Measurements from ENCODE around the gene RIN1. TPM values are rescaled to one million over a fixed set of nuclear protein-coding genes. Genes with fewer than 3 reads are reported as not detected.

Gene RIN1
- total RNA-seq, 2 experiments from 2014 or later, result 1.2 to 1.6 TPM

DNA sequence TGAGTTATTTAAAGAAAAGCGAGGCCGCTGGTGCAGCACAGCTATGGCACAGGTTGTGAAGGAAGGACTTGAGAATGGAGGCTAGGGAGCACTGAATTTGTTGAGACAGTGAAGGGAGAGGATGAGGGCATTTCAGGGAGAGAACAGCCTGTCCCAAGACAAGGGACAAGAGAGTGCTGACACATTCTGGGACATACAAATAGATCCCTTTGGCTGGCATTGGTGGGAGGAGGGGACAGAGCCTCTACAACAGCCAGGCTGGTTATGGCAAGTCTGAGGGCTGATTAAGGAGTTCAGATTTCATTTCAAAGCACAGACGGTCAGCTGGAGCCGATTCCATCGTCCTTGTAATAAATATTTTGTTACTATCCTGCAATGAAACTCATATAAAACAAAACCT, 37.0 kb upstream of the RIN1 start:
- H3K27me3 Mint-ChIP-seq, result no peaks in the 10 kb centered on the region
- POLR2A ChIA-PET, result no interaction called here
- CTCF ChIA-PET, result no interaction called here
- Histone ChIP-seq H3K4me3 (ENCODE audit: low read length) (no peak overlapping the region), H3K9me3 (ENCODE audit: control insufficient read depth in 1 of 2, insufficient read depth in 1 of 2, low read length in 2 of 2) (peaks cover 0 to 7% of the 10 kb centered on the region in 2 experiments), H3K4me1 (ENCODE audit: insufficient read depth, low read length) (peaks cover 16% of the 10 kb centered on the region), H3K27ac (ENCODE audit: low read depth in 1 of 2, low read length in 2 of 2) (no peak overlapping the region), H3K27me3 (ENCODE audit: control insufficient read depth in 1 of 2, insufficient read depth in 2 of 2, low read length in 2 of 2) (no peaks in the 10 kb centered on the region), H3K36me3 (ENCODE audit: insufficient read depth, low read length) (no peaks in the 10 kb centered on the region)
- H3K4me1 Mint-ChIP-seq (ENCODE audit: low read depth), result peaks cover 9% of the 10 kb centered on the region
- DNase-seq, result no peak
- TF ChIP-seq, protein P1, sequence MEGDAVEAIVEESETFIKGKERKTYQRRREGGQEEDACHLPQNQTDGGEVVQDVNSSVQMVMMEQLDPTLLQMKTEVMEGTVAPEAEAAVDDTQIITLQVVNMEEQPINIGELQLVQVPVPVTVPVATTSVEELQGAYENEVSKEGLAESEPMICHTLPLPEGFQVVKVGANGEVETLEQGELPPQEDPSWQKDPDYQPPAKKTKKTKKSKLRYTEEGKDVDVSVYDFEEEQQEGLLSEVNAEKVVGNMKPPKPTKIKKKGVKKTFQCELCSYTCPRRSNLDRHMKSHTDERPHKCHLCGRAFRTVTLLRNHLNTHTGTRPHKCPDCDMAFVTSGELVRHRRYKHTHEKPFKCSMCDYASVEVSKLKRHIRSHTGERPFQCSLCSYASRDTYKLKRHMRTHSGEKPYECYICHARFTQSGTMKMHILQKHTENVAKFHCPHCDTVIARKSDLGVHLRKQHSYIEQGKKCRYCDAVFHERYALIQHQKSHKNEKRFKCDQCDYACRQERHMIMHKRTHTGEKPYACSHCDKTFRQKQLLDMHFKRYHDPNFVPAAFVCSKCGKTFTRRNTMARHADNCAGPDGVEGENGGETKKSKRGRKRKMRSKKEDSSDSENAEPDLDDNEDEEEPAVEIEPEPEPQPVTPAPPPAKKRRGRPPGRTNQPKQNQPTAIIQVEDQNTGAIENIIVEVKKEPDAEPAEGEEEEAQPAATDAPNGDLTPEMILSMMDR (IDR thresholded peaks at IDR 0.05), result no peak
- no peaks in the 10 kb centered on the region for H3K9me3 Mint-ChIP-seq
- intact Hi-C loops (cut with DNase I, micrococcal nuclease), result no loop called here
- ATAC-seq (ENCODE audit: poor library complexity), result no peak
- H3K27ac Mint-ChIP-seq, result no peak overlapping the region
- H3K36me3 Mint-ChIP-seq (ENCODE audit: low read depth), result no peaks in the 10 kb centered on the region
- H3K4me3 Mint-ChIP-seq, result peak overlapping the region; percentile 51

DNA sequence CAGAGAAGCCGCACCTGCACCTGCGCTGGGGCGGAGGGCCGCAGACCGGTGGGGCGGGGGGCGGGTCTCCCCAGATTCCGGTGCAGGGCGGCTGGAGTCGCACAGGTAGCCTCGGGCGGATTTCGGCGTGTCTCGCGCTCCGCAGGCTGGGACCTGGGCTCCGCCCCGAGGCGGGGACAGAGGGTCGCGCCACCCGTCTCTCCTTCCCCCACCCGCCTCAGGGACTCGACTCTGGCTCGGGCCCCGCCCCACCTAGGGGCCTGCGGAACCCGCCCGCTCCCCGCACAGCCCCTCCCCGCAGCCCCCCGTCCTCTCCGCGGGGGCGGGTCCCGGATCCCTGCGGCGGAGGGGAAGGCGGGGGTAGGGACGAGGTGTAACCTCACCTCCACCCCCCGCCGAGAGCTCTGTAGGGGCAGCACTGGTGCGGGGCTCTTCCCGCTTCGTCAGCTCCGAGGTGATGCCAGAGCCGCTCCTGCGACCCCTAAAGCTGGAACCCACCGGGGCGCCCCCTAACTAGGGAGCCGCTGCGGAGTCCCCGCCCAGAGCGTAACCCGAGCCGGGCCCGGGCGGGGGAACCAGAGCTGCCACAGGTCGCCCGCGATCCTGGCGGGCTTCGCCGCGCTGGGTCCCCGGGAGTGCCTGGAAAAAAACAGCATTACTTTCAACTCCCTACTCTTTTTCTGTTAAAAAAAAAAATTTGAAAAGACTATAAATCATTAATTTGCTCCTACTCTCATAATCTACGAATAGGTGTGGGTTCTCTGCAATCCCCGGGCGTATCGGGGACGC, 35.6 kb upstream of the RIN1 start, which contains the start of gene SLC29A2:
SLC29A2 (minus strand) TSS at position 134 of the 789 bp plus-strand sequence. CDS start 169 bp downstream, outside the sequence.
- DNase-seq (peak; percentile 50 to 89 (median 75)), ATAC-seq (ENCODE audit: poor library complexity) (peak; percentile 73)
- no peaks in the 10 kb centered on the region for H3K36me3 ChIP-seq (ENCODE audit: insufficient read depth, low read length)
- H3K27ac Mint-ChIP-seq, result peak within 1 kb of the TSS; percentile 92
- H3K4me3 ChIP-seq (ENCODE audit: low read length), result peak within 1 kb of the TSS; percentile 79
- H3K27ac ChIP-seq (ENCODE audit: low read depth in 1 of 2, low read length in 2 of 2), result peak within 1 kb of the TSS; percentile 60 to 74
- peaks cover 16% of the 10 kb centered on the region for H3K4me1 ChIP-seq (ENCODE audit: insufficient read depth, low read length)
- CTCF ChIA-PET, result interaction anchor here (2.1 to 2.8 kb wide), 2 partner anchors 14 to 17 kb away, joined by 4 to 19 read pairs; no protein-coding TSS in a partner anchor
- no peaks in the 10 kb centered on the region for H3K9me3 Mint-ChIP-seq
- POLR2A ChIA-PET, result interaction anchor here (0.6 to 3.8 kb wide), 24 partner anchors 8 to 868 kb away, joined by 3 to 46 read pairs (median 4); partner anchors contain the start of genes ACTN3, B4GAT1, BRMS1 and CD248
- H3K36me3 Mint-ChIP-seq (ENCODE audit: low read depth), result no peaks in the 10 kb centered on the region
- peaks cover 0 to 7% of the 10 kb centered on the region in 2 experiments for H3K9me3 ChIP-seq (ENCODE audit: control insufficient read depth in 1 of 2, insufficient read depth in 1 of 2, low read length in 2 of 2)
- H3K27me3 Mint-ChIP-seq, result no peaks in the 10 kb centered on the region
- peaks cover 9% of the 10 kb centered on the region for H3K4me1 Mint-ChIP-seq (ENCODE audit: low read depth)
- peak within 1 kb of the TSS; percentile 97 for H3K4me3 Mint-ChIP-seq
- intact Hi-C loops (cut with DNase I, micrococcal nuclease), result loop anchor here (1.0 to 2.0 kb wide), 3 partner anchors 14 to 27 kb away; partner anchors contain the start of gene BRMS1 (in 1 of the 2)
- H3K27me3 ChIP-seq (ENCODE audit: control insufficient read depth in 1 of 2, insufficient read depth in 2 of 2, low read length in 2 of 2), result no peaks in the 10 kb centered on the region
- TF ChIP-seq, protein P1 (IDR thresholded peaks at IDR 0.05), result no peak

DNA sequence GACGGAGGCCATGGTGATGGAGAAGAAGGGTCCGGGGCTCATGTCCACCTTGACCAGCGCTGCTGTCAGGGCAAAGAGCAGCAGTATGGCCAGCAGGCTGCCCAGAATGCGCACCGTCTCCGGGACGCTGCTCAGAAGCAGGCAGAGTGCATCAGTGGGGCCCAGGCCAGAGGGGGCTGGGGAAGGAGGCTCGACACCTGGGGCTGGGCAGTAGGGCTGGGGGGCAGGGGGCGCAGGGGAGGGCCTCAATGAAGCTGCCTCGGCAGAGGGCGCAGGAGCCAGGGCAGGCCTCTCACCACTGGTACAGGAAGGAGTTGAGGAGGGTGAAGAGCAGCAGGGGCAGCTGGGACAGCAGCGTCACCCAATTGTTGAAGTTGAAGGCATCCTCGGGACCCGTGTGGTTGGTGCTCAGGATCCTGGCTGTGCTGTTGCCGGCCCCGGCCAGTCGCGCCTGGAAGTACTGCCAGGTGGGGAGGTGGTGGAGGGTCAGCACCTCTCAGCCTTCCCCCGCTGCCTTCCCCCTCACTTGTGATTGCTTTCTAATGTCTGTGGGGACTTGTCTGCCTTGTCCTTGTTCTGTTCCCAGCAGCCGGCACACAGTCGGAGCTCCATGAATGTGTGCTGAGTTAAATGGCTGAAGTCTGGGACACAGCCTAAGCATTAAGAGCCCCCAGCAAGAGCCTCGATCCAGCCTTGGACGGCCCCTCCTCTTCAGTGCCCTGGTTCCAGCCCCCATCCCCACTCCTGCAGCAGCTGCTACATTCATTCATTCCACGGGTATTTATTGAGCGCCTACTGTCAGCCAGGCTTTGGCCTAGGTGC, 33.0 kb upstream of the RIN1 start:
- peak overlapping the region; percentile 77 for H3K4me3 Mint-ChIP-seq

More for the DNA sequence above, 33.0 kb upstream of the RIN1 start:
- Histone ChIP-seq H3K27ac (ENCODE audit: low read depth in 1 of 2, low read length in 2 of 2) (no peak overlapping the region), H3K27me3 (ENCODE audit: control insufficient read depth in 1 of 2, insufficient read depth in 2 of 2, low read length in 2 of 2) (no peaks in the 10 kb centered on the region), H3K4me3 (ENCODE audit: low read length) (no peak overlapping the region), H3K9me3 (ENCODE audit: control insufficient read depth in 1 of 2, insufficient read depth in 1 of 2, low read length in 2 of 2) (peaks cover 0 to 7% of the 10 kb centered on the region in 2 experiments), H3K4me1 (ENCODE audit: insufficient read depth, low read length) (peaks cover 16% of the 10 kb centered on the region), H3K36me3 (ENCODE audit: insufficient read depth, low read length) (no peaks in the 10 kb centered on the region)
- Mint-ChIP-seq H3K4me1 (ENCODE audit: low read depth) (peaks cover 9% of the 10 kb centered on the region), H3K27me3 (no peaks in the 10 kb centered on the region), H3K9me3 (no peaks in the 10 kb centered on the region), H3K36me3 (ENCODE audit: low read depth) (no peaks in the 10 kb centered on the region), H3K27ac (peak overlapping the region; percentile 40)
- CTCF ChIA-PET, result interaction anchor here (2.2 kb wide), 1 partner anchor 57 kb away, joined by 8 read pairs; no protein-coding TSS in a partner anchor
- ATAC-seq (ENCODE audit: poor library complexity) (no peak), DNase-seq (peak in 1 of 14 experiments; percentile 20)
- TF ChIP-seq, protein P1 (IDR thresholded peaks at IDR 0.05), result no peak
- POLR2A ChIA-PET, result interaction anchor here (3.8 kb wide), 1 partner anchor 24 kb away, joined by 46 read pairs; the partner anchor contains the start of genes B4GAT1 and BRMS1
- intact Hi-C loops (cut with DNase I, micrococcal nuclease), result no loop called here
